Measurements from ENCODE around the gene CAV1.

The CAV1 gene

DNA sequence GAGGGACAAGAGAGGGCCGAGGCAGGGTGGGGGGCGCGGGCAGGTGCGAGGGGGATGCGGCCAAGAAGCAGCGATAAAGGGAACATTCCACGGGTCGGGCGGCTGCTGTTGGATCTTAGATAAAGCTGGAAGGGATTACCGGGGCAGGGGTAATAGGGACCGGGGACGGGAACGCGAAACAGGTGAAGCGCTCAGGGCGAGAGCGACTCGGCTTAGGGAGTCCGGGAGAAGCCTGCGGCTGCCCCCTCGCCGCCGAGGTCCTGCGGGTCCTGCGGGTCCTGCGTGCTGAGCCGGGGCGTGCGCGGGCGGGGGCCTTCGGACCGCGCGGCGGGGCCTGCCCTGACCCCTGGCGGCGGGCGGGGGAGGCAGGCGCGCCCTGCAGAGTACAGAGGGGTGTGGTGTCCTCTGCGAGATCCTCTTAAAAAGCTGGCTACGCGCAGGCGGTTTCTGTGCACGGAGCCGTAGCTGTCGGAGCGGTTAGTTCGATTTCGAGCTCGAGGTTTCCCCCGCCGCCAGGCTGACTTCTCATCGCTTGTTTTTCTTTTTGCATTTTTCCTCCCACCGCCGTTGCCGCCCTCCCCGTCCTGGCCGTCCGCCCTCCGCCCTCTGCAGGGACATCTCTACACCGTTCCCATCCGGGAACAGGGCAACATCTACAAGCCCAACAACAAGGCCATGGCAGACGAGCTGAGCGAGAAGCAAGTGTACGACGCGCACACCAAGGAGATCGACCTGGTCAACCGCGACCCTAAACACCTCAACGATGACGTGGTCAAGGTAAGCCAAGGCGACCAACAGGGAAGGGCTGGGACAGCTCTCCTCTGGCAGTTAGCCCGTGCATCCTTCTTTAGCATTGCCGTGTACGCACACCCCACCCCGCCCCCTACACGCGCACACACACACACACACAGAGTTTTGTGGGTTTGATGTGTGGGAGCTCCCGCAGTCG, 1.4 kb downstream of the CAV1 start:
- TF ChIP-seq, protein P1, sequence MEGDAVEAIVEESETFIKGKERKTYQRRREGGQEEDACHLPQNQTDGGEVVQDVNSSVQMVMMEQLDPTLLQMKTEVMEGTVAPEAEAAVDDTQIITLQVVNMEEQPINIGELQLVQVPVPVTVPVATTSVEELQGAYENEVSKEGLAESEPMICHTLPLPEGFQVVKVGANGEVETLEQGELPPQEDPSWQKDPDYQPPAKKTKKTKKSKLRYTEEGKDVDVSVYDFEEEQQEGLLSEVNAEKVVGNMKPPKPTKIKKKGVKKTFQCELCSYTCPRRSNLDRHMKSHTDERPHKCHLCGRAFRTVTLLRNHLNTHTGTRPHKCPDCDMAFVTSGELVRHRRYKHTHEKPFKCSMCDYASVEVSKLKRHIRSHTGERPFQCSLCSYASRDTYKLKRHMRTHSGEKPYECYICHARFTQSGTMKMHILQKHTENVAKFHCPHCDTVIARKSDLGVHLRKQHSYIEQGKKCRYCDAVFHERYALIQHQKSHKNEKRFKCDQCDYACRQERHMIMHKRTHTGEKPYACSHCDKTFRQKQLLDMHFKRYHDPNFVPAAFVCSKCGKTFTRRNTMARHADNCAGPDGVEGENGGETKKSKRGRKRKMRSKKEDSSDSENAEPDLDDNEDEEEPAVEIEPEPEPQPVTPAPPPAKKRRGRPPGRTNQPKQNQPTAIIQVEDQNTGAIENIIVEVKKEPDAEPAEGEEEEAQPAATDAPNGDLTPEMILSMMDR (IDR thresholded peaks at IDR 0.05) = peak; percentile 99
- TF ChIP-seq ZFX (IDR thresholded peaks at IDR 0.05; ENCODE audit: borderline replicate concordance) = no peak
- H3K27ac ChIP-seq = no peak overlapping the region

DNA sequence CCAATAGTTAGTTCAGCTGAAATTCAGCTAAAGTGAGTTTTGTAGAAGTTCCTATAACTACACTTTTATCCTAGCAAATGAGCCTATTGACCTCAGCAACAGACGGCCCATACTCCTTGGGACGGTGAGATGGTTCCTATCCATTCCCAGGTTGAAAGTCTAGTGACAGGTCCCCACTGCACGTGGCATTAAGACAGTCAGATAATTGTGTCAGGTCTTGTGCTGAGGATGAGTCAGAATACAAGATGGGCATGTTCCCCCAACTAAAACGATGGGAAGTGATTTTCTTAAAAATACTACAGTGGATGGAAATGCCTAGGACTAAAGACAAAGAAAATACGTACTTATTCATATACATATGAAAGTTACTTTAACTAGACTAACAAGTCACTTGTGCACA, 2.1 kb downstream of the CAV1 start:
- no peak for TF ChIP-seq ZFX (IDR thresholded peaks at IDR 0.05; ENCODE audit: borderline replicate concordance)
- TF ChIP-seq, protein P1 (IDR thresholded peaks at IDR 0.05) = no peak
- H3K27ac ChIP-seq = no peak overlapping the region

DNA sequence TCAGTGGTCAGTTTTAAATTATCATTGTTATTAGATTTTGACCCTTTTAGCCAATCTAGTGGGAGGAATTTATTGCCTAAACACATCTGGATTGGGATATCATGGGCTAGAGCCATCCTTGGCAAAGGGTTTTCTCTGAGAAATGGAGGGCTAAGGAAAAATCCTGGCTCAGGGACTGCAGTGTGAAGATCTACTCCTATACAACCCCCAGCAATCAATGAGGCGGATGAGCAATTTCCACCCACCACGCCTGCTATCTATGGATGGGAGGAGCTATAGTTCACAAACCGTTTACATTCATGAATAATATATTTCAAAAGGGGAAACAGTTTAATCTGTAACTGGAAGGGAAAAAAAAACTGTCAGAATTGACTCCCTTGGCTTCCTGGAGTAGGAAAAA, 2.7 kb downstream of the CAV1 start:
- no peak for TF ChIP-seq ZFX (IDR thresholded peaks at IDR 0.05; ENCODE audit: borderline replicate concordance)
- TF ChIP-seq, protein P1 (IDR thresholded peaks at IDR 0.05) = no peak
- no peak overlapping the region for H3K27ac ChIP-seq

DNA sequence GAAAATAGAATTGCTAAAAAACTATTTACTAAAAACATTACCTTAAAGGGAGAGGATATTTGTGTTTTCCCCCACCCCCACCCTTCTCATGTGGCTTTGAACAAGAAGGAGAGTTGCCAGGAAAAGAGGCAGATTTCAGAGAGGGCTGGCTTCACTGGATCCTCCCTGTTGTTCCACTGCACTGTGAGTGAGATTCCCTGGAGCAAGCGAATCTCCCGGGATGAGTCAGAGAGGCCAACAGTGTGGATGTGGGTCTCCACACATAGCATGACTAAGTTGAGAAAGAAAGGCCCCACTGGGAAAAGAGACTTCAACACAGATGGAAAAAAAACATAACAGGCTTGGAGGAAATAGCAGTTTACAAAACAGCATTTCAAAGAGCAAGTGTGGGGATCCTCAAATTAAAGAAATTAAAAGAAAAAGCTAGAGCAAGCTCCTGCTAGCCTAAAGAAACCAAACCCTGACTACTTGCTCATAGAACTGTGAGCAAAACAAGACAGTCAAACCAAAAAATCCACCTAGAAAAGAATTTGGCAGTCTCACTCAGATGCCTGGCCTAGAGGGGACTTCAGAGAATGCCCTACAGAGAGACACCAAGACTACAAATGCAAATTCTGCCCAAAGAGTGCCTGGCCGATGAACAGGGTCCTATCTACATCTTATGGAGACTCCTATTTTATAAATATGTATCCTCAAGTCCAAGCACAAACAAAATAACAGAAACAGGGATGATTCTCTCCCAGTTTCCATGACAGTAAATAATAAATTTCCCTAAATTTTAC, 3.4 kb downstream of the CAV1 start:
- H3K27ac ChIP-seq = no peak overlapping the region
- no peak for TF ChIP-seq ZFX (IDR thresholded peaks at IDR 0.05; ENCODE audit: borderline replicate concordance)
- TF ChIP-seq, protein P1 (IDR thresholded peaks at IDR 0.05) = no peak

DNA sequence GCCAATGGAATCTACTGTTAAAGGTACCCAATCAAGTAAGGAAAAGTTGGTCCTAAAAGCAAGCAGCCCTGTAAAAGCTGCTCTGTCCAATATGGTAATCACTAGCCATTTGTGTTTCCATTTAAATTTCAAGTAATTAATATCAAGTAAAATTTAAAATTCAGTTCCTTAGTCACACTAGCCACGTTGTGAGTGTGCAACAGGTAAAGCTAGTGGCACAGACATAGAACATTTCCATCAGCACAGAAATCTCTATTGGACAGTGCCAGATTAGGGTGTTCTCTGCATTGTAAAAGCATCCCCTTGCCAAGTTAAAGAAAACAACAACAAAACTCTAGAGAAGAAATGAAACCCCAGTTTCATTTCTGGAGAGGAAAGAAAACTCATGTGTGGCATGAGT, 4.4 kb downstream of the CAV1 start:
- TF ChIP-seq ZFX (IDR thresholded peaks at IDR 0.05; ENCODE audit: borderline replicate concordance) = no peak
- TF ChIP-seq, protein P1 (IDR thresholded peaks at IDR 0.05) = no peak
- no peak overlapping the region for H3K27ac ChIP-seq

DNA sequence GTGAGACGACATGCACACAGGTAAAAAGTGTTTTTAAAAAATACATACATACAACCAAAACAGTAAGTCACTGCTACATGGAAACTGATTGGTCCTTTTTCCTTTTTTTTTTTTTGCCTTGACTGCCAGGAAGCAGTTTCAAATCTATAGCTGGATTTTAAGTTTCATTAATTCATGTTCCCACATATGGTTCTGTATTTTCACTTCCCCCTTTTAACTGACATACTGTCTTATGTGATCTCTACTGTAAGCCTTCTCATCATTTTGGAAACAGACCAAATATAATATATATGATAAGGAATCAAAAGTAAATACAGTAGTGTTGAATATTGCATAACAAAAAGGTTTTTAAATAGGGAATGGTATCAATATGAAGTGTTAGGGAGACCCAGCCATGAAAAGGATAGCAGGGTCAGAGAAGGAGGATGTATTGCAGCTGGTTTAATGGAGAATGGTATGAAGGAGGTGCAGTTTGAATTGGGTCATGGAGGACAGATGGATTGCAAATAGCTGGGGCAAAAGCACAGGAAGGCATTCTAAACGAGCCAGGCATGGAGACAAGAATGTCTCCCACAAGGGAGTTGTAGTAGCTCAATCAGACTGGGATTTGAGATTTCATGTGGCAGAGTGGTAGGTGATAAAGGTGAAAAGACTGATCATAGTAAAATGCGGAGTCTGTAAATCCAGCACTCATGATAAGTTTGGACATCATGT, 5.4 kb downstream of the CAV1 start:
- TF ChIP-seq ZFX (IDR thresholded peaks at IDR 0.05; ENCODE audit: borderline replicate concordance) = no peak
- TF ChIP-seq, protein P1 (IDR thresholded peaks at IDR 0.05) = no peak
- no peak overlapping the region for H3K27ac ChIP-seq
